AG09309 (cell line): ENCODE data around the gene PKMYT1.
"Not testable (repeated sequence)": the region's sequence is repeated elsewhere in the genome, so short reads cannot be mapped to it uniquely, and the experiment has no call there.

Source experiments
- DNase-seq: peaks from one replicate; pipeline ENCODE4 v3.0.0-alpha.2; 2010; ENCODE audit warnings: low read depth
- H3K4me3 ChIP-seq: 2 replicates; pipeline ENCODE4 v1.5.1; 2011; ENCODE audit warnings: mild to moderate bottlenecking, low read depth, low read length, moderate library complexity; ENCODE audit not compliant: control insufficient read depth
- CTCF ChIP-seq: IDR thresholded peaks from 2 replicates; pipeline ENCODE4 v1.5.1; 2011; ENCODE audit warnings: mild to moderate bottlenecking, low read depth, low read length, inconsistent platforms; ENCODE audit not compliant: insufficient read depth, control insufficient read depth; ENCODE audit errors: missing control alignments

PKMYT1 gene

GRCh38 chr16:2948807-2949704 lies 31.2 kb downstream of the PKMYT1 start:
- no peak for TF ChIP-seq CTCF
- DNase-seq, result no peak
- no peak overlapping the region for H3K4me3 ChIP-seq

GRCh38 chr16:2946649-2947048 lies 33.6 kb downstream of the PKMYT1 start:
- no peak for TF ChIP-seq CTCF
- no peak overlapping the region for H3K4me3 ChIP-seq
- no peak for DNase-seq

GRCh38 chr16:2943716-2944115 lies 36.5 kb downstream of the PKMYT1 start:
- H3K4me3 ChIP-seq, DNase-seq: not testable (repeated sequence)

- no peak overlapping the region for H3K4me3 ChIP-seq
- no peak for DNase-seq
- no peak for TF ChIP-seq CTCF
These were observed 38.2 kb downstream of the PKMYT1 start for GRCh38 chr16:2942045-2942444.

- no peak overlapping the region for H3K4me3 ChIP-seq
- no peak for TF ChIP-seq CTCF
- DNase-seq, result no peak
These were observed 40.3 kb downstream of the PKMYT1 start for GRCh38 chr16:2939968-2940367.

GRCh38 chr16:2938206-2938605 lies 42.0 kb downstream of the PKMYT1 start:
- H3K4me3 ChIP-seq, result no peak overlapping the region
- no peak for TF ChIP-seq CTCF
- no peak for DNase-seq

- H3K4me3 ChIP-seq, result no peak overlapping the region
- no peak for TF ChIP-seq CTCF
- DNase-seq, result no peak
These were observed 43.1 kb downstream of the PKMYT1 start for GRCh38 chr16:2937170-2937569.
